Mucosa of gallbladder (tissue), 1 donor: ENCODE data around the gene NHLRC1. TPM values are rescaled to one million over a fixed set of nuclear protein-coding genes. Genes with fewer than 3 reads are reported as not detected.
"Not testable (repeated sequence)": the region's sequence is repeated elsewhere in the genome, so short reads cannot be mapped to it uniquely, and the experiment has no call there.

Experiments
- DNase-seq: peaks from one replicate; pipeline ENCODE4 v3.0.0-alpha.2; 2020; ENCODE audit warnings: low spot score
- total RNA-seq: library from RNA; stranded (reverse); gene quantifications from one replicate; pipeline ENCODE4 v1.2.1, GENCODE V29; 2021
- donor health status: DM: no; HTN: no; CAD: no.

NHLRC1 gene
- 1.9 TPM for total RNA-seq

GRCh38 chr6:18122128-18123093 lies at the start of gene NHLRC1:
Gene NHLRC1, minus strand, starts transcription at chr6:18122677. Its CDS starts 71 bp downstream, at chr6:18122606.
- peak; percentile 90 for DNase-seq

- no peak for DNase-seq
These were observed 49.4 kb upstream of the NHLRC1 start for GRCh38 chr6:18171871-18172270.

- DNase-seq: no peak
These were observed 45.8 kb upstream of the NHLRC1 start for GRCh38 chr6:18168264-18168663.

GRCh38 chr6:18166312-18167036 lies 44.0 kb upstream of the NHLRC1 start:
- no peak for DNase-seq

- DNase-seq: no peak
These were observed 43.3 kb upstream of the NHLRC1 start for GRCh38 chr6:18165751-18166150.

- DNase-seq: no peak
These were observed 39.9 kb upstream of the NHLRC1 start for GRCh38 chr6:18162401-18162800.

- no peak for DNase-seq
These were observed 39.0 kb upstream of the NHLRC1 start for GRCh38 chr6:18161431-18161830.

GRCh38 chr6:18160911-18161310 lies 38.4 kb upstream of the NHLRC1 start:
- no peak for DNase-seq

GRCh38 chr6:18155864-18156421 lies 33.5 kb upstream of the NHLRC1 start:
- peak; percentile 67 for DNase-seq

GRCh38 chr6:18155150-18155863 lies 32.8 kb upstream of the NHLRC1 start, which contains the start of gene KDM1B:
Gene KDM1B, plus strand, starts transcription at chr6:18155422. Its CDS starts 4,474 bp downstream, at chr6:18159896.
- DNase-seq: peak; percentile 98

GRCh38 chr6:18154507-18155149 lies 32.2 kb upstream of the NHLRC1 start, which contains the start of gene TPMT:
Gene TPMT, minus strand, starts transcription at chr6:18155077. Its CDS starts 5,950 bp downstream, at chr6:18149127.
- peak; percentile 21 for DNase-seq

GRCh38 chr6:18153311-18153703 lies 30.8 kb upstream of the NHLRC1 start:
- no peak for DNase-seq

GRCh38 chr6:18151801-18152200 lies 29.3 kb upstream of the NHLRC1 start:
- no peak for DNase-seq

- DNase-seq: not testable (repeated sequence)
These were observed 28.9 kb upstream of the NHLRC1 start for GRCh38 chr6:18151391-18151790.

- DNase-seq: no peak
These were observed 26.0 kb upstream of the NHLRC1 start for GRCh38 chr6:18148304-18149025.

GRCh38 chr6:18147616-18148015 lies 25.1 kb upstream of the NHLRC1 start:
- no peak for DNase-seq

GRCh38 chr6:18147160-18147559 lies 24.7 kb upstream of the NHLRC1 start:
- DNase-seq: no peak

GRCh38 chr6:18142591-18142861 lies 20.0 kb upstream of the NHLRC1 start:
- DNase-seq: no peak

GRCh38 chr6:18141805-18142590 lies 19.5 kb upstream of the NHLRC1 start:
- DNase-seq: no peak
